ENCODE measurements around the gene IGSF6.

DNA sequence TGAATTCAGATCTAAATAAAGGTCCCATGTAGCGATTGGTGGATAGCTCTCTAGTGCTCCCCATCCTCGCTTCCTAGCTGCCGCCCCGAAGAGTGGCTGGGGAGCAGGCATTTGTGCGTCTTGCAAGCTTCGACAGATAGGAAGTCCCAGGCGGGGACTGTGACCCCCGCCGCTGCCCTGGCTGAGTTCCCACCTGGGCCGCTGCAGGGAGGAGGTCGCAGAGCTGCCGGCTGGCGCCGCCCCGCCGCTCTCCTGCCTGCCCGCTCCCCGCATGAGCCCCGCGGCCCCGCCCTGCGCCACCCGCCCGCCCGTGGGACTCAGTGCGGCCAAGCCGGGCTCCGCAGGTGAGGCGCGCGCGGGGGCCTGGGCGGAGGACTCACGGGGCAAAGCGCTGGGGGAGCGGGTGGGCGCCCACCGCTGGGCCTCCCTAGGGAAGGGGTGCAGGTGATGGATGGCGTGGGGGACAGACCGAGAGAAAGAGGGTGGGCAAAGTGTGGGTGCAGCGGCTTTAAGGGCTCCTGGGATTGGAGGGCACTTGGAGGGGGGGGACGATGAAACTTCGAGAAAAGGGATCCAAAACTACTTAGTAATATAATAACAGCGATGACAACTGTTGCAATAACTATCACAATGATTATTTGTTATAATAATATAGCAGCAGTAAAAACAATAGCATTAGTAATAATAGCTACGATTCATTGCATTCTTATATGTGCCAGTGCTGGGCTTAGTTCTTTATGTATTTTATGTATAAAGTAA, 11.7 kb upstream of the IGSF6 start, which contains the start of gene OTOA:
- TF ChIP-seq EZH2 (IDR thresholded peaks at IDR 0.05; ENCODE audit: borderline replicate concordance, insufficient read depth, low read depth, low read length, poor library complexity, severe bottlenecking) (no peak), CTCF (IDR thresholded peaks at IDR 0.05) (no peak)

All from B cell (primary cell).